ENCODE measurements around the gene KISS1.

The KISS1 gene

GRCh38 chr1:204213668-204214662 lies 17.7 kb upstream of the KISS1 start, which contains the start of gene GOLT1A:
TSS of gene GOLT1A (minus strand) at chr1:204213988. CDS start at chr1:204213906, 82 bp downstream.
- H3K27me3 Mint-ChIP-seq: peaks cover 0 to 13% of the 10 kb centered on the region in 2 donors
- H3K4me1 Mint-ChIP-seq (ENCODE audit: low read depth in 2 of 2): peaks cover 8 to 16% of the 10 kb centered on the region in 2 donors
- H3K36me3 Mint-ChIP-seq (ENCODE audit: insufficient read depth): no peaks in the 10 kb centered on the region
- H3K4me3 Mint-ChIP-seq: peak within 1 kb of the TSS; percentile 57 to 66
- H3K27ac Mint-ChIP-seq: no peak within 1 kb of the TSS
- no peaks in the 10 kb centered on the region for H3K9me3 Mint-ChIP-seq
- DNase-seq (peak in 2 of 3 experiments; percentile 12 to 24), ATAC-seq (replicated peaks) (peak; percentile 74)

- Mint-ChIP-seq H3K27ac (no peak overlapping the region), H3K36me3 (ENCODE audit: insufficient read depth) (no peaks in the 10 kb centered on the region), H3K27me3 (peaks cover 0 to 8% of the 10 kb centered on the region in 2 donors), H3K4me1 (ENCODE audit: low read depth in 2 of 2) (peaks cover 4 to 7% of the 10 kb centered on the region in 2 donors), H3K9me3 (no peaks in the 10 kb centered on the region), H3K4me3 (no peak overlapping the region)
- DNase-seq (no peak), ATAC-seq (replicated peaks) (no peak)
Observed at GRCh38 chr1:204212715-204213114, 16.4 kb upstream of the KISS1 start.

GRCh38 chr1:204211046-204211445 lies 14.8 kb upstream of the KISS1 start:
- peaks cover 7 to 10% of the 10 kb centered on the region in 2 donors for H3K4me1 Mint-ChIP-seq (ENCODE audit: low read depth in 2 of 2)
- H3K9me3 Mint-ChIP-seq: no peaks in the 10 kb centered on the region

GRCh38 chr1:204207136-204207616 lies 10.9 kb upstream of the KISS1 start:
- Mint-ChIP-seq H3K4me3 (no peak overlapping the region), H3K27ac (no peak overlapping the region), H3K27me3 (peaks cover 44 to 50% of the 10 kb centered on the region in 2 donors), H3K4me1 (ENCODE audit: low read depth in 2 of 2) (peaks cover 3 to 4% of the 10 kb centered on the region in 2 donors), H3K36me3 (ENCODE audit: insufficient read depth) (no peaks in the 10 kb centered on the region), H3K9me3 (no peaks in the 10 kb centered on the region)
- ATAC-seq (replicated peaks) (peak; percentile 100), DNase-seq (peak; percentile 75 to 79 (median 78))

More at GRCh38 chr1:204211046-204211445, 14.8 kb upstream of the KISS1 start:
- H3K27me3 Mint-ChIP-seq: peaks cover 11 to 15% of the 10 kb centered on the region in 2 donors
- no peaks in the 10 kb centered on the region for H3K36me3 Mint-ChIP-seq (ENCODE audit: insufficient read depth)
- no peak for ATAC-seq (replicated peaks)
- no peak overlapping the region for H3K27ac Mint-ChIP-seq
- DNase-seq: no peak
- no peak overlapping the region for H3K4me3 Mint-ChIP-seq

- H3K36me3 Mint-ChIP-seq (ENCODE audit: insufficient read depth): no peaks in the 10 kb centered on the region
- no peak overlapping the region for H3K4me3 Mint-ChIP-seq
- H3K9me3 Mint-ChIP-seq: no peaks in the 10 kb centered on the region
- H3K4me1 Mint-ChIP-seq (ENCODE audit: low read depth in 2 of 2): peaks cover 3 to 4% of the 10 kb centered on the region in 2 donors
- peaks cover 50 to 61% of the 10 kb centered on the region in 2 donors for H3K27me3 Mint-ChIP-seq
- H3K27ac Mint-ChIP-seq: no peak overlapping the region
- DNase-seq (no peak), ATAC-seq (replicated peaks) (no peak)
Observed at GRCh38 chr1:204206121-204206520, 9.8 kb upstream of the KISS1 start.

- H3K27me3 Mint-ChIP-seq: peaks cover 56 to 65% of the 10 kb centered on the region in 2 donors
Observed at GRCh38 chr1:204205486-204205885, 9.2 kb upstream of the KISS1 start.

GRCh38 chr1:204204944-204205343 lies 8.7 kb upstream of the KISS1 start:
- DNase-seq: no peak
- peaks cover 3 to 4% of the 10 kb centered on the region in 2 donors for H3K4me1 Mint-ChIP-seq (ENCODE audit: low read depth in 2 of 2)
- no peaks in the 10 kb centered on the region for H3K9me3 Mint-ChIP-seq
- peaks cover 56 to 65% of the 10 kb centered on the region in 2 donors for H3K27me3 Mint-ChIP-seq
- no peak for ATAC-seq (replicated peaks)
- H3K27ac Mint-ChIP-seq: no peak overlapping the region
- H3K4me3 Mint-ChIP-seq: no peak overlapping the region
- H3K36me3 Mint-ChIP-seq (ENCODE audit: insufficient read depth): no peaks in the 10 kb centered on the region

More at GRCh38 chr1:204205486-204205885, 9.2 kb upstream of the KISS1 start:
- Mint-ChIP-seq H3K27ac (no peak overlapping the region), H3K9me3 (no peaks in the 10 kb centered on the region), H3K36me3 (ENCODE audit: insufficient read depth) (no peaks in the 10 kb centered on the region), H3K4me3 (no peak overlapping the region), H3K4me1 (ENCODE audit: low read depth in 2 of 2) (peaks cover 3 to 4% of the 10 kb centered on the region in 2 donors)
- DNase-seq (no peak), ATAC-seq (replicated peaks) (no peak)

GRCh38 chr1:204203206-204203767 lies 7.0 kb upstream of the KISS1 start:
- no peak overlapping the region for H3K4me3 Mint-ChIP-seq
- H3K4me1 Mint-ChIP-seq (ENCODE audit: low read depth in 2 of 2): peaks cover 3 to 10% of the 10 kb centered on the region in 2 donors
- no peaks in the 10 kb centered on the region for H3K36me3 Mint-ChIP-seq (ENCODE audit: insufficient read depth)
- no peak overlapping the region for H3K27ac Mint-ChIP-seq
- ATAC-seq (replicated peaks) (no peak), DNase-seq (no peak)
- H3K27me3 Mint-ChIP-seq: peaks cover 56 to 70% of the 10 kb centered on the region in 2 donors
- no peaks in the 10 kb centered on the region for H3K9me3 Mint-ChIP-seq

GRCh38 chr1:204202481-204202880 lies 6.2 kb upstream of the KISS1 start:
- no peak for DNase-seq
- no peaks in the 10 kb centered on the region for H3K36me3 Mint-ChIP-seq (ENCODE audit: insufficient read depth)
- peaks cover 3 to 12% of the 10 kb centered on the region in 2 donors for H3K4me1 Mint-ChIP-seq (ENCODE audit: low read depth in 2 of 2)
- no peak for ATAC-seq (replicated peaks)
- peaks cover 56 to 73% of the 10 kb centered on the region in 2 donors for H3K27me3 Mint-ChIP-seq
- no peak overlapping the region for H3K27ac Mint-ChIP-seq
- no peaks in the 10 kb centered on the region for H3K9me3 Mint-ChIP-seq
- no peak overlapping the region for H3K4me3 Mint-ChIP-seq

- no peaks in the 10 kb centered on the region for H3K9me3 Mint-ChIP-seq
- no peak overlapping the region for H3K4me3 Mint-ChIP-seq
- H3K27me3 Mint-ChIP-seq: peaks cover 51 to 66% of the 10 kb centered on the region in 2 donors
- peaks cover 0 to 10% of the 10 kb centered on the region in 2 donors for H3K4me1 Mint-ChIP-seq (ENCODE audit: low read depth in 2 of 2)
- H3K36me3 Mint-ChIP-seq (ENCODE audit: insufficient read depth): no peaks in the 10 kb centered on the region
- ATAC-seq (replicated peaks) (no peak), DNase-seq (no peak)
- no peak overlapping the region for H3K27ac Mint-ChIP-seq
Observed at GRCh38 chr1:204201348-204202040, 5.2 kb upstream of the KISS1 start.

- H3K4me1 Mint-ChIP-seq (ENCODE audit: low read depth in 2 of 2): peaks cover 0 to 17% of the 10 kb centered on the region in 2 donors
- ATAC-seq (replicated peaks): no peak
- no peak for DNase-seq
- no peak overlapping the region for H3K4me3 Mint-ChIP-seq
- no peaks in the 10 kb centered on the region for H3K36me3 Mint-ChIP-seq (ENCODE audit: insufficient read depth)
- H3K27me3 Mint-ChIP-seq: peaks cover 32 to 47% of the 10 kb centered on the region in 2 donors
- no peaks in the 10 kb centered on the region for H3K9me3 Mint-ChIP-seq
- H3K27ac Mint-ChIP-seq: no peak overlapping the region
Observed at GRCh38 chr1:204199579-204199978, 3.3 kb upstream of the KISS1 start.

- ATAC-seq (replicated peaks): peak; percentile 63
- H3K36me3 Mint-ChIP-seq (ENCODE audit: insufficient read depth): no peaks in the 10 kb centered on the region
Observed at GRCh38 chr1:204198348-204199340, 2.4 kb upstream of the KISS1 start.

More at GRCh38 chr1:204198348-204199340, 2.4 kb upstream of the KISS1 start:
- peaks cover 24 to 38% of the 10 kb centered on the region in 2 donors for H3K27me3 Mint-ChIP-seq
- DNase-seq: no peak
- H3K4me1 Mint-ChIP-seq (ENCODE audit: low read depth in 2 of 2): peaks cover 0 to 20% of the 10 kb centered on the region in 2 donors
- peak overlapping the region in 1 of 2 donors; percentile 17 for H3K4me3 Mint-ChIP-seq
- no peaks in the 10 kb centered on the region for H3K9me3 Mint-ChIP-seq
- H3K27ac Mint-ChIP-seq: peak overlapping the region in 1 of 2 donors; percentile 7
